ENCODE data around the gene GTSF1L.

GTSF1L gene

DNA sequence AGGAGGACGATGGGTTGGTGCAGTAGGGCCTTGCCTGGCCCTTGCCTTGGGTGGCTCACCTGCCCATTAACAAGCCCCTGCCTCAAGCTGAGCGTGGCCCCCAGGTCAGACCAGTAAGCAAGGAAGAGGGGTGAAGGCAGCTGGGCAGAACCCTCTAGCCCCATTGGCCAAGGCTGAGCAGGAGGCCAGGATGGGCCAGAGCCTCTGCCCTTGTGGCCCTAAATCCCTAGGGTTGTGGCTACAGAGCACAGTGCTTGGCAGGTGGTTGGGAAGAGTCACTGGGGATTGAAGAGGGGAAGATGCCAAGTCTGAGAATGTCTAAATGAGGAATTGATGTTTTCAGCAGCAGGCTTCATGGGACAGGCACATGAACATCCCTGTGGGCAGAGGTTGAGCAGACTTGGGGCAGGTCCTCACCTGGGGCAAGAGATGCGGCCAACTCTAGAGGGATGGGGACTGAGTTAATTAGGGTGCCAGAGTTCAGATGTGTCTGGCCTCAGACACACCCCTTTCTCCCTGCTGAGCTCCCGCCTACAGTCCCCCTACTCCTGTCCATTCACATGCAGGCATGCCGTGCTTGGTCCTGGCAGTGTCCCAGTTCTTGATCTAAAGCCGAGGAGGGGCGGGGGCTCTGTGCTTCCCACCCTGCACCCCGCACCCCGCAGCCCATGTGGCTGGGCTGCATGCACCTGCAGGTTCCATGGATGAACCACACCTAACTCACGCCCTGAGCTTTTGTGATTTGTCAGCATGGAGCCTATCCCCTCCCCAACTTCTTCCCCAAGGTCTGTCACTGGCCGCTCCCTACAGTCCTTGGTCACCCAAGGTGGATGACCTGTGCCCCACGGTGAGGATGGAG is 9.8 kb downstream of the GTSF1L start:
- DNase-seq (ENCODE audit: low read depth), result no peak

DNA sequence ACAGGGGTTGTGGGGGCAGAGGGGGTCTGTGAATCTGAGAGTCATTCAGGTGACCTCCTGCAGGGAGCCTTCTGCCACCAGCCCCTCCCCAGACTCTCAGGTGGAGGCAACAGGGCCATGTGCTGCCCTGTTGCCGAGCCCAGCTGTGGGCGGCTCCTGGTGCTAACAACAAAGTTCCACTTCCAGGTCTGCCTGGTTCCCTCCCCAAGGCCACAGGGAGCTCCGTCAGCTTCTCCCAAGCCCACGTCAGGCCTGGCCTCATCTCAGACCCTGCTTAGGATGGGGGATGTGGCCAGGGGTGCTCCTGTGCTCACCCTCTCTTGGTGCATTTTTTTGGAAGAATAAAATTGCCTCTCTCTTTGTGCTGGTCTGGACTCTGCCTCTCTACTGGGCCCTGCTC is 10.7 kb downstream of the GTSF1L start:
- no peak for DNase-seq (ENCODE audit: low read depth)

DNA sequence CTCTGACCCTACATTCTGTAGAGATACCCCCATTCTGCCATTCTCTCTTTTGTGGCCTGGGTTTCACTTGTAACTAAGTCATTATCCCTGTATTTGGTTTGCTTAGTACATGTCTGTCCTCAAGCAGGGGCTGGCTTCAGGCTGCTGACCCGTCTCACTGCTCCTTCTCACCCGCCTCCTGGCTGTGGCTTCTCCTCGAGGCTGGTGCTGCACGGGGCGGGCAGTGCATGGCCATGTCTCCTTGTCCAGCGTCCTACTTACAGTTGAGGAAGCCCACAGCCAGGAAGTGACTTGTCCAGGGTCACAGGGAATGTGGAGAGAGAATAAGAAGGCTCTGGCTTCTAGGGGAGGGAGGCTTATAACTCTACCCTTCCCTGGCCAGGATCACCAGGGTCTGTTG is 11.3 kb downstream of the GTSF1L start:
- no peak for DNase-seq (ENCODE audit: low read depth)

- no peak for DNase-seq (ENCODE audit: low read depth)
These were observed 11.8 kb downstream of the GTSF1L start for GRCh38 chr20:43715044-43715443.

- no peak for DNase-seq (ENCODE audit: low read depth)
These were observed 15.6 kb downstream of the GTSF1L start for GRCh38 chr20:43711098-43711654.

DNA sequence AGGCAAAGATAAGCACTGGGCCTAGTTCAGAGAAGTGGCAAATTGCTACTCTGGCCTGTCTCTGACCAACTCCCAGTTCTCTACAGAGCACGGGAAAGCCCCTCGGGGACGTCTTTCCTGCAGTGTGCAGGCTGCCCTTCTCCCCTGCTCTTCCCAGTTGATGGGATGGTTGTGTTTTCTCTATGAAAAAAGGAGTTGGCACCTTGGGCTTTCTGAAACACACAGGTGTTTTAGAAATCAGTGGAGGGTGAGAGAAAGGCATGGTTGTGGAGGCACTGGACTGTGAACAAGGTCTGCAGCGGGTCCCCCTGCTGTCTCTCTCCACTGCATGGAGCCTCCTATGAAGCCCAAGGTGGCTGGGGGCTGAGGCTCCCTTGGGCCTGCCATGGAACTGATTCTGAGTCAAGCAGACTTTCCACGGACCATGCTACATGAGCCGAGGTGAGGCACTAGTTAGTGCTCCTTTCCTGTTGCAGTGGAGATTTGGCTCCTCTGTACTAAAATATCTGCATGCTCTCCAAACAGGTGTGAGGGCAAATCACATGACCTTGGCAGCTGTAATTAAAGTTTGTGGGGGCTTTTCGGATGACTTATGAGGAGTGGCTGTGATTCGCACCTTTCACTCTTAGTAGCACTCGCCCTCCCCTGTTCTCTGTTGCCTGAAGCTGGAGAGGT is 16.3 kb downstream of the GTSF1L start:
- no peak for DNase-seq (ENCODE audit: low read depth)

GRCh38 chr20:43702502-43702901 is 24.3 kb downstream of the GTSF1L start:
- no peak for DNase-seq (ENCODE audit: low read depth)

DNA sequence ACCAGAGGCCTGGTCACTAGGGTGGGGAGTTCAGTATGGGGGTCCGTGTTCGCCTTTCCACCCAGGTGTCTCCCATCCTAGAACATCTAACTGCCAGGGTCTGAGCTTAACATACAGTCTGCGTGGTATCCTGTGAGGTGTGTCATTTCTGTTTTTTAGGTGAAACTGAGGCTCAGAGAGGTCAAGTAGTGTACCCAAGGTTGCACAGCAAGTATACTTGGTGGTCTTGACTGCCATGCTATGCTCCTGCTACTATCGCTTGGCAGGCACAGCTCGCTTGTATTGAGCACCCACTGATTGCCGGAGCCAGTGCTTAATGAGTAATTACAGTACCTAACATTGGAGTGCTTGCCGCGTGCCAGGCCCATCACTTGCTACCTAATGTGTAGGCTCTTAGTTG is 26.2 kb downstream of the GTSF1L start:
- DNase-seq (ENCODE audit: low read depth), result no peak

- DNase-seq (ENCODE audit: low read depth), result no peak
These were observed 26.7 kb downstream of the GTSF1L start for GRCh38 chr20:43699941-43700565.

DNA sequence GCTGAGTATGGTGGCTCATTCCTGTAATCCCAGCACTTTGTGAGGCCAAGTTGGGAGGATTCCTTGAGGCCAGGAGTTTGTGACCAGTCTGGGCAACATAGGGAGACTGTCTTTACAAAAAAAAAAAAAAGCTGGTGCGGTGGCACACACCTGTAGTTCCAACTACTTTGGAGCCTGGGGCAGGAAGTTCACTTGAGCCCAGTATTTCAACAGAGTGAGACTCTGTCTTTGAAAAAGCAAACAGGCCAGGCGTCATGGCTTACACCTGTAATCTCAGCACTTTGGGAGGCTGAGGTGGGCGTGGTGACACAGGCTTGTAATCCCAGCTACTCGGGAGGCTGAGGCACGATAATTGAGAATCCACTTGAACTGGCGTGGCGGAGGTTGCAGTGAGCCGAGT is 31.2 kb downstream of the GTSF1L start:
- DNase-seq (ENCODE audit: low read depth), result no peak

DNA sequence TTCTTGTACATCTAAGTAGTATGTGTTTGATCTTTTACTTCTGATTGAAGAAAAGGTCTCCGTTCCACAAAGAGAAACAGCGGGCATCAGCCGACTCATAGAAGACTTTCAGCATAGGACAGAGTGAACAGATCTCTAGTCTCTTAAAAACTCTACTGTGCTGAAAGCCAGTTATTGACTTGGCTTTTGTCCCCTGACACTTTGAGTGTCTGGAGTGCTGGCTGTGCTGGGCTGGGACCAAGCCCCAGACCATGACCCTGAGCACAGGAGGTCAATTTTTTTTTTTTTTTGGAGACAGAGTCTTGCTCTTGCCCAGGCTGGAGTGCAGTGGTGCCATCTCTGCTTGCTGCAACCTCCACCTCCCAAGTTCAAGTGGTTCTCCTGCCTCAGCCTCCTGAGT is 32.0 kb downstream of the GTSF1L start:
- DNase-seq (ENCODE audit: low read depth), result no peak

DNA sequence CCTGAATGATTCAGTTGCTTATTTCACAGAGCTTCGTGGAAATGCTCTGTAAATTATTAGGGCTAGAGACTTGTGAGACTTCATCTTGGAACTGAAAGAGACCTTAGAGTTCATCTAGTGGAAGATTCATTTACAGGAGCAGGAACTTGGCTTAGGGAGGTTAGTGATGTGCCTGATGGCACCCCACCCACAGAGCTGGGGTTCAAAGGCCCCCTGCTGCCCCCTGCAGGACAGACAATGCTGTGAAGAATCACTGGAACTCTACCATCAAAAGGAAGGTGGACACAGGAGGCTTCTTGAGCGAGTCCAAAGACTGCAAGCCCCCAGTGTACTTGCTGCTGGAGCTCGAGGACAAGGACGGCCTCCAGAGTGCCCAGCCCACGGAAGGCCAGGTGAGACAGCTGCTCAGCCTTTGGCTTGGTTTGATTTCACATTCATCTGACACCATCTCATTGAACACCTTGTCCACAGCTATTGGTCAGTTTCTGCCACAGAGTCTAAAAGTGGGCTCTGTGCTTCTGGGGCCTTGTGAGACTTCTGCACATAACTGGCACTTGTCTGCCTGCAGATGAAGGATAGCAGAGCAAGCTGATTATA is 34.8 kb downstream of the GTSF1L start:
- DNase-seq (ENCODE audit: low read depth), result peak; percentile 23

DNA sequence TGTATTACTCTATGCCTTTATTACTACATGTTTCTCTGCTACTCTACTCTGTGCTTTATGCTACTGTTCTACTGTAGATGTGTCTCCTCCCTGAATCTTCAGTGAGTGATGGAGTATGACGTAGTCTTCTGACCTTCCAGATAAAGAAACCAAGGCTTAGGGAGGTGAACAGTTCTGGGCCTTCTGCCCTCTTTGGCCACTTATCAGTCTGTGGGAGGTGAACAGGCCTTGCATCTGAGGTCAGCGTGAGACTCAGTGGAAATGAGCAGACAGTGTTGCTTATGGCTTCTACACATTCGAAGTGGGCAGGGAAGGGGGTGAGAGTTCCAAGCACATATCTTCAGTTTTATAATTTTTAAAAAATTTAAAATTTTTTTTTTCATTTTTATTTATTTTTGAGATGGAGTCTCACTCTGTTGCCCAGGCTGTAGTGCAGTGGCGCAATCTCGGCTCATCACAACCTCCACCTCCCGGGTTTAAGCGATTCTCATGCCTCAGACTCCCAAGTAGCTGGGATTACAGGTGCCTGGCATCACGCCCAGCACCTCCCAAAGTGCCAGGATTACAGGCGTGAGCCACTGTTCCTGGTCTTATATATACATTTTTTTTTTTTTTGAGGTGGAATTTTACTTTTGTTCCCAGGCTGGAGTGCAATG is 35.7 kb downstream of the GTSF1L start:
- no peak for DNase-seq (ENCODE audit: low read depth)

DNA sequence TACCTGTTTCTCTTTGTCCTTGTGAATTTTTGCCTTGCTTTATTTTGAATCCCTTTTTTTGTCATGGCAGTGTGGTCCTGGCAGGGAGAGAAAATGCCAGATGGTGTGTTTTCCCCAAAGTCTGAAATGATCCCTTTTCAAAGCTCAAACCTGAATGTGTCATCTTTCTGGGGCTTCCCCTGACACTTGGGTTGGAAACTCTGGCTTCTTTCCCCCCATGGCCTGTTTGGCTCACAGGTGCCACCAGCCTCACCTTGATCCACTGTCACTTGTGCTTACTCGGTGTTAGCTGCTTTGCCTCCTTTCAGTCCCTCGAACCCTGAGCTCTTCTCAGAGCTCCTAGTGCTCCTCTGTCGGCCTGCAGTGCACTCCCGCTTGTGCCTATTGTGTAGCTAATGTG is 37.6 kb downstream of the GTSF1L start:
- no peak for DNase-seq (ENCODE audit: low read depth)

GRCh38 chr20:43686820-43687219 is 40.0 kb downstream of the GTSF1L start:
- no peak for DNase-seq (ENCODE audit: low read depth)

- no peak for DNase-seq (ENCODE audit: low read depth)
These were observed 44.4 kb downstream of the GTSF1L start for GRCh38 chr20:43682446-43682845.

- DNase-seq (ENCODE audit: low read depth), result no peak
These were observed 44.8 kb downstream of the GTSF1L start for GRCh38 chr20:43681991-43682410.

- no peak for DNase-seq (ENCODE audit: low read depth)
These were observed 45.3 kb downstream of the GTSF1L start for GRCh38 chr20:43681468-43681942.

GRCh38 chr20:43680981-43681380 is 45.8 kb downstream of the GTSF1L start:
- no peak for DNase-seq (ENCODE audit: low read depth)

- no peak for DNase-seq (ENCODE audit: low read depth)
These were observed 50.4 kb downstream of the GTSF1L start for GRCh38 chr20:43676368-43676767.
